HL-60 (cell line): Measurements from ENCODE around the gene RAD18.

Source experiments
- DNase-seq, 2 experiments: peaks; one replicate each; pipeline ENCODE4 v3.0.0-alpha.2; 2010 to 2020; ENCODE audit warnings: low read depth in 1 of 2, low spot score in 1 of 2
- H3K27ac ChIP-seq: fragments of 250-450 bp; sonication (Bioruptor Pico); replicated peaks from 2 replicates; pipeline ENCODE4 v1.5.1; 2020; ENCODE audit warnings: mild to moderate bottlenecking, moderate library complexity
- H3K27me3 ChIP-seq: fragments of 250-450 bp; sonication (Bioruptor Pico); 2 replicates; pipeline ENCODE4 v1.5.1; 2021; ENCODE audit warnings: mild to moderate bottlenecking, moderate library complexity; ENCODE audit not compliant: insufficient read depth, poor library complexity, severe bottlenecking
- H3K4me3 ChIP-seq: replicated peaks from 2 replicates; pipeline ENCODE4 v1.5.1; 2011; ENCODE audit warnings: mild to moderate bottlenecking, control low read depth, low read length; ENCODE audit not compliant: insufficient read depth
- CTCF ChIP-seq: IDR thresholded peaks from one replicate; pipeline ENCODE4 v1.5.1; 2011; ENCODE audit warnings: low read length, control low read depth, inconsistent platforms; ENCODE audit not compliant: insufficient read depth
- GABPA ChIP-seq: IDR thresholded peaks from 2 replicates; pipeline ENCODE4 v1.6.1; 2012; ENCODE audit warnings: low read depth
- POLR2AphosphoS5 ChIP-seq: IDR thresholded peaks from 2 replicates; pipeline ENCODE4 v1.6.1; 2012; ENCODE audit warnings: low read depth
- SPI1 ChIP-seq: IDR thresholded peaks from 2 replicates; pipeline ENCODE4 v1.6.1; 2012; ENCODE audit warnings: low read depth, mild to moderate bottlenecking, borderline replicate concordance
- TF ChIP-seq, protein P1 (sequence below): IDR thresholded peaks from 2 replicates; pipeline ENCODE4 v1.6.1; 2012; ENCODE audit warnings: low read depth; ENCODE audit not compliant: insufficient replicate concordance

Gene RAD18

DNA sequence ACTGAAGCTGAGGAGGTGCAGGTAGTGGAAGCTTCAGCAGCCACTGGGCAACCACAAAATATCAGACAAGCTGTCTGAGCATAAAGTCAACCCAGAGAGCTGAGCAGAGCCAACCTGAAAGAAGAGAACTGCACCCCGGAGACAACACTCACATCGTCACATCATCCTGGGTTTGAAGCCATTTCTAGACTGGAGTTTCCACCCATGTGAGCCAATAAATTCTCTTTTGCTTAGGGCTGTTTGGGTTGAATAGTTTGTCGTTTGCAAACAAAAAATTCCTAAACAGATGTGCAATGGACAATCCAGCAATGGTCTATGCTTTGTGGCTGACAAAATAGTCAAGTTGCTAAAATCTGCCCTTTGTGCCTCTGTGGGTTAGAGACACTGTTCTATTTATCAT is 15.3 kb upstream of the RAD18 start:
- Histone ChIP-seq H3K4me3 (no peak overlapping the region), H3K27me3 (no peaks in the 10 kb centered on the region), H3K27ac (no peak overlapping the region)
- DNase-seq = no peak
- TF ChIP-seq SPI1 (no peak), CTCF (no peak), POLR2AphosphoS5 (no peak), GABPA (no peak)
- TF ChIP-seq, protein P1, sequence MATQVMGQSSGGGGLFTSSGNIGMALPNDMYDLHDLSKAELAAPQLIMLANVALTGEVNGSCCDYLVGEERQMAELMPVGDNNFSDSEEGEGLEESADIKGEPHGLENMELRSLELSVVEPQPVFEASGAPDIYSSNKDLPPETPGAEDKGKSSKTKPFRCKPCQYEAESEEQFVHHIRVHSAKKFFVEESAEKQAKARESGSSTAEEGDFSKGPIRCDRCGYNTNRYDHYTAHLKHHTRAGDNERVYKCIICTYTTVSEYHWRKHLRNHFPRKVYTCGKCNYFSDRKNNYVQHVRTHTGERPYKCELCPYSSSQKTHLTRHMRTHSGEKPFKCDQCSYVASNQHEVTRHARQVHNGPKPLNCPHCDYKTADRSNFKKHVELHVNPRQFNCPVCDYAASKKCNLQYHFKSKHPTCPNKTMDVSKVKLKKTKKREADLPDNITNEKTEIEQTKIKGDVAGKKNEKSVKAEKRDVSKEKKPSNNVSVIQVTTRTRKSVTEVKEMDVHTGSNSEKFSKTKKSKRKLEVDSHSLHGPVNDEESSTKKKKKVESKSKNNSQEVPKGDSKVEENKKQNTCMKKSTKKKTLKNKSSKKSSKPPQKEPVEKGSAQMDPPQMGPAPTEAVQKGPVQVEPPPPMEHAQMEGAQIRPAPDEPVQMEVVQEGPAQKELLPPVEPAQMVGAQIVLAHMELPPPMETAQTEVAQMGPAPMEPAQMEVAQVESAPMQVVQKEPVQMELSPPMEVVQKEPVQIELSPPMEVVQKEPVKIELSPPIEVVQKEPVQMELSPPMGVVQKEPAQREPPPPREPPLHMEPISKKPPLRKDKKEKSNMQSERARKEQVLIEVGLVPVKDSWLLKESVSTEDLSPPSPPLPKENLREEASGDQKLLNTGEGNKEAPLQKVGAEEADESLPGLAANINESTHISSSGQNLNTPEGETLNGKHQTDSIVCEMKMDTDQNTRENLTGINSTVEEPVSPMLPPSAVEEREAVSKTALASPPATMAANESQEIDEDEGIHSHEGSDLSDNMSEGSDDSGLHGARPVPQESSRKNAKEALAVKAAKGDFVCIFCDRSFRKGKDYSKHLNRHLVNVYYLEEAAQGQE = no peak

GRCh38 chr3:8976540-8977182 is 13.4 kb upstream of the RAD18 start:
- Histone ChIP-seq H3K27me3 (no peaks in the 10 kb centered on the region), H3K4me3 (no peak overlapping the region), H3K27ac (no peak overlapping the region)
- no peak for TF ChIP-seq SPI1
- no peak for DNase-seq

DNA sequence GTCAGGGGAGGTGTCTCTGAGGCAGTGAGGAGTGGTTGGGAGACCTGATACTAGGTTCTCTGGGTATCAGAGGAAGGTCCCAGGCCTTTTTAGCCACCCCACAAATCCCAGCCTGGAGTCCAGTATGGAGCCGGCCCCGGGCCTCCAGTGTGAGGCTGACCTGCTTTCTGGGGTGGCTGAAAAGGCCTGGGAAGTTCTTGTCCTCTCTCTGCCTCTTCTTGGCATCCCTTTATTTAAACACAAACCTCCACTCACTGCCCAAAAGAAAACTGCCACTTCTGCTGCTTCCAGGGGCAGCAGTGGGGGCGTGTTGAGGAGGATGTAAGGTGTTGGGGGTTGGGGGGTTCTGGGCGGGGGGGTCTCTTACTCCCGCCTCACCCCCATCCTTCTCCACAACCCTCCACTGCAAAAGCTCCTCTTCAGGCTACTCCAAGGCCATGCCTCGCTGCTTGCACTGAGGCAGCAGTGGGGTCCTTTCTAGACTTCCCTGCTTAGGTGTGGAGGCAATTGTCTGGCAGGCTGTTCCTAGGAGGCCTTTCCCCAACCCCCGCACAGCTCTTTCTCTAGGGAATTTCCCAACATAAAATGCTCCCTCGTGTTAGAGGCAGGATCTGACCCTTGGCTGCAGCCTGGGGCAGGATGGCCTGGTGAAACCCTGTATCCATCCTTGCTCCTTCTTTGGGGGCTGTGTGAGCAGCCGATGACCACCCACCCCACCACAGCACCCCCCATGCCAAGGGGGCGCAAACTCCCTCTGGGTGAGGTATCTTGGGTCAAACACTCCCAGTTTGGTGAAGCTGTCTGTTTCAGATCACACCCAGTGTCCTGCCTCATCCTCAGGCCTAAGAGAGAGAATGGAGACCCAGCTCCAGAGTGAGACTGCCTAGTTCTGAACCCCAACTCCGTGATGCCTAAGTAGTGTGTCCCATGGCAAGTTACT is 12.1 kb upstream of the RAD18 start:
- TF ChIP-seq CTCF (no peak), POLR2AphosphoS5 (no peak), GABPA (no peak), SPI1 (no peak)
- TF ChIP-seq, protein P1 = no peak
- no peak overlapping the region for H3K4me3 ChIP-seq
- no peak overlapping the region for H3K27ac ChIP-seq
- no peaks in the 10 kb centered on the region for H3K27me3 ChIP-seq
- DNase-seq = no peak

GRCh38 chr3:8974458-8974857 is 11.2 kb upstream of the RAD18 start:
- DNase-seq = no peak
- H3K4me3 ChIP-seq = no peak overlapping the region
- H3K27ac ChIP-seq = no peak overlapping the region
- H3K27me3 ChIP-seq = no peaks in the 10 kb centered on the region
- TF ChIP-seq GABPA = no peak
- TF ChIP-seq, protein P1 = no peak
- TF ChIP-seq CTCF = no peak
- TF ChIP-seq POLR2AphosphoS5 = no peak
- no peak for TF ChIP-seq SPI1
